Gastrocnemius medialis (tissue), 4 donors: Measurements from ENCODE around the gene HOXC13.

Source experiments
- CTCF ChIP-seq, 5 experiments: fragments of 450-650 bp in 3 of 5; fragments of 200-600 bp in 2 of 5; sonication (generic) in 2 of 5; IDR thresholded peaks in 4 of 5; conservative IDR thresholded peaks in 1 of 5; 1 replicate in 4 of 5; 2 replicates in 1 of 5; pipeline ENCODE4 v1.5.1; 2016 to 2019; ENCODE audit warnings: antibody characterized with exemption in 5 of 5, mild to moderate bottlenecking in 3 of 5, moderate library complexity in 3 of 5
- POLR2A ChIP-seq, 2 donors: fragments of 450-650 bp; IDR thresholded peaks; one replicate each; pipeline ENCODE4 v1.6.1; 2017; ENCODE audit warnings: antibody characterized with exemption in 2 of 2, mild to moderate bottlenecking in 2 of 2, moderate library complexity in 2 of 2

- TF ChIP-seq CTCF (IDR thresholded peaks at IDR 0.05 in 4 of 5, conservative IDR thresholded peaks at IDR 0.05 in 1 of 5) (no peak), POLR2A (IDR thresholded peaks at IDR 0.05) (no peak)
These were observed 16.0 kb downstream of the HOXC13 start, which contains the start of gene HOXC12 for GRCh38 chr12:53954694-53955035.
